Neural progenitor cell (in vitro differentiated cells): ENCODE data around the gene TWIST2. TPM values are rescaled to one million over a fixed set of nuclear protein-coding genes. Genes with fewer than 3 reads are reported as not detected.

Experiments
- DNase-seq: peaks from one replicate; pipeline ENCODE4 v3.0.0-alpha.2; 2016; ENCODE audit warnings: low spot score
- H2AFZ ChIP-seq: fragments of 200-600 bp; sonication (generic); replicated peaks from 2 replicates; pipeline ENCODE4 v1.6.1; 2016; ENCODE audit warnings: antibody characterized with exemption
- H3F3A ChIP-seq: fragments of 200-600 bp; sonication (generic); 2 replicates; pipeline ENCODE4 v1.6.1; 2016; ENCODE audit warnings: antibody characterized with exemption, low read depth
- H3K27ac ChIP-seq: fragments of 200-600 bp; sonication (generic); 2 replicates; pipeline ENCODE4 v1.5.1; 2016; ENCODE audit warnings: mild to moderate bottlenecking
- H3K27me3 ChIP-seq: fragments of 200-600 bp; sonication (generic); 2 replicates; pipeline ENCODE4 v1.6.1; 2016; ENCODE audit warnings: mild to moderate bottlenecking, moderate library complexity
- H3K36me3 ChIP-seq: fragments of 200-600 bp; sonication (generic); 2 replicates; pipeline ENCODE4 v1.5.1; 2016
- H3K4me1 ChIP-seq: fragments of 200-600 bp; sonication (generic); 2 replicates; pipeline ENCODE4 v1.6.1; 2016; ENCODE audit warnings: mixed run types
- H3K4me2 ChIP-seq: fragments of 200-600 bp; sonication (generic); 2 replicates; pipeline ENCODE4 v1.6.1; 2016
- H3K4me3 ChIP-seq: fragments of 200-600 bp; sonication (generic); 2 replicates; pipeline ENCODE4 v1.5.1; 2016
- H3K79me2 ChIP-seq: fragments of 200-600 bp; sonication (generic); 2 replicates; pipeline ENCODE4 v1.6.1; 2016; ENCODE audit warnings: low read depth
- H3K9ac ChIP-seq: fragments of 200-600 bp; sonication (generic); 2 replicates; pipeline ENCODE4 v1.6.1; 2016
- H3K9me3 ChIP-seq: fragments of 200-600 bp; sonication (generic); 2 replicates; pipeline ENCODE4 v1.5.1; 2016; ENCODE audit warnings: low read depth
- H4K20me1 ChIP-seq: fragments of 200-600 bp; sonication (generic); 2 replicates; pipeline ENCODE4 v1.6.1; 2016; ENCODE audit warnings: low read depth
- H3K27ac Mint-ChIP-seq: 3 replicates; pipeline ENCODE4 v1.8.0; 2021; ENCODE audit warnings: mixed read lengths
- H3K27me3 Mint-ChIP-seq: 2 replicates; pipeline ENCODE4 v1.8.0; 2022; ENCODE audit warnings: low read depth, mild to moderate bottlenecking, inconsistent platforms, moderate library complexity, mixed read lengths; ENCODE audit not compliant: insufficient read depth
- H3K36me3 Mint-ChIP-seq: 3 replicates; pipeline ENCODE4 v1.8.0; 2021; ENCODE audit warnings: mixed read lengths
- H3K4me1 Mint-ChIP-seq: 3 replicates; pipeline ENCODE4 v1.8.0; 2021; ENCODE audit warnings: mixed read lengths
- H3K4me3 Mint-ChIP-seq: 3 replicates; pipeline ENCODE4 v1.8.0; 2021; ENCODE audit warnings: mild to moderate bottlenecking, moderate library complexity, mixed read lengths
- H3K9me3 Mint-ChIP-seq: 3 replicates; pipeline ENCODE4 v1.8.0; 2020; ENCODE audit warnings: mixed read lengths
- EZH2 ChIP-seq: fragments of 200-600 bp; sonication (generic); IDR thresholded peaks from 2 replicates; pipeline ENCODE4 v1.6.1; 2017; ENCODE audit warnings: antibody characterized with exemption, mild to moderate bottlenecking, moderate library complexity
- EZH2phosphoT487 ChIP-seq: fragments of 200-600 bp; sonication (generic); IDR thresholded peaks from 2 replicates; pipeline ENCODE4 v1.6.1; 2017; ENCODE audit warnings: antibody characterized with exemption
- total RNA-seq: library from RNA; depleted of rRNA; stranded (reverse); fragments of >200 nt; gene quantifications from 2 replicates; pipeline ENCODE4 v1.2.3, GENCODE V29; 2015; ENCODE audit warnings: low replicate concordance
- TF ChIP-seq, protein P1 (sequence below): fragments of 200-600 bp; sonication (generic); IDR thresholded peaks from 2 replicates; pipeline ENCODE4 v1.5.1; 2017; ENCODE audit warnings: antibody characterized with exemption, mild to moderate bottlenecking

TWIST2 gene
- total RNA-seq, 1 donor from 2014 or later: 0.51 TPM

- Histone ChIP-seq H3K4me3 (no peak overlapping the region), H3K4me2 (no peak overlapping the region), H2AFZ (no peak overlapping the region), H3K27me3 (no peaks in the 10 kb centered on the region), H3K9ac (no peak overlapping the region), H3K79me2 (no peaks in the 10 kb centered on the region), H4K20me1 (no peaks in the 10 kb centered on the region), H3K27ac (no peak overlapping the region), H3K36me3 (no peaks in the 10 kb centered on the region), H3K9me3 (peaks cover 8% of the 10 kb centered on the region), H3F3A (no peaks in the 10 kb centered on the region), H3K4me1 (no peaks in the 10 kb centered on the region)
- TF ChIP-seq EZH2phosphoT487 (no peak), EZH2 (no peak)
- TF ChIP-seq, protein P1, sequence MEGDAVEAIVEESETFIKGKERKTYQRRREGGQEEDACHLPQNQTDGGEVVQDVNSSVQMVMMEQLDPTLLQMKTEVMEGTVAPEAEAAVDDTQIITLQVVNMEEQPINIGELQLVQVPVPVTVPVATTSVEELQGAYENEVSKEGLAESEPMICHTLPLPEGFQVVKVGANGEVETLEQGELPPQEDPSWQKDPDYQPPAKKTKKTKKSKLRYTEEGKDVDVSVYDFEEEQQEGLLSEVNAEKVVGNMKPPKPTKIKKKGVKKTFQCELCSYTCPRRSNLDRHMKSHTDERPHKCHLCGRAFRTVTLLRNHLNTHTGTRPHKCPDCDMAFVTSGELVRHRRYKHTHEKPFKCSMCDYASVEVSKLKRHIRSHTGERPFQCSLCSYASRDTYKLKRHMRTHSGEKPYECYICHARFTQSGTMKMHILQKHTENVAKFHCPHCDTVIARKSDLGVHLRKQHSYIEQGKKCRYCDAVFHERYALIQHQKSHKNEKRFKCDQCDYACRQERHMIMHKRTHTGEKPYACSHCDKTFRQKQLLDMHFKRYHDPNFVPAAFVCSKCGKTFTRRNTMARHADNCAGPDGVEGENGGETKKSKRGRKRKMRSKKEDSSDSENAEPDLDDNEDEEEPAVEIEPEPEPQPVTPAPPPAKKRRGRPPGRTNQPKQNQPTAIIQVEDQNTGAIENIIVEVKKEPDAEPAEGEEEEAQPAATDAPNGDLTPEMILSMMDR: no peak
- H3K27ac Mint-ChIP-seq: no peak overlapping the region
- no peak for DNase-seq
- H3K4me1 Mint-ChIP-seq: no peaks in the 10 kb centered on the region
- H3K9me3 Mint-ChIP-seq: peaks cover 30% of the 10 kb centered on the region
- no peaks in the 10 kb centered on the region for H3K36me3 Mint-ChIP-seq
- peaks cover 10% of the 10 kb centered on the region for H3K27me3 Mint-ChIP-seq
- H3K4me3 Mint-ChIP-seq: no peak overlapping the region
Observed at GRCh38 chr2:238811293-238811692, 36.6 kb upstream of the TWIST2 start.

DNA sequence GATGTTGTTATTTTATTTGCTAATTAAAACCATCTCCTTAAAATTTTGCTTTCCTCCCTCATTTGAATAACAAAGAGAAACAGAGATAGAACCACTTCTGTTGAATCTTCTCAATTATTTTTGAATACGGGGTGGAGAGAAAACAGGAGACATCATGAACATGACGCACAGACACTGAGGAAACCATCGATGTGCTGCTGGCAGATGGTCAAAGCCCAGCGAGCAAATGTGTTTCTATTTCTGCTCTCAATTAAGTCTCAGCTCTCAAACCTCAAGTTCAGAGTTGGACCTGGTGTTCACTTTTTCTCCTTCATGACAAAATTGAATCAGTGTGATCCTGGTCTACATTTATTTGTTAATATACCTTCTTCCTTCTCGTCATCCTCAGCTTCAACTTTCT, 36.1 kb upstream of the TWIST2 start:
- Mint-ChIP-seq H3K27ac (no peak overlapping the region), H3K9me3 (peaks cover 30% of the 10 kb centered on the region), H3K4me1 (peaks cover under 1% of the 10 kb centered on the region), H3K27me3 (peaks cover 10% of the 10 kb centered on the region), H3K4me3 (no peak overlapping the region), H3K36me3 (no peaks in the 10 kb centered on the region)
- H3K27me3 ChIP-seq: no peaks in the 10 kb centered on the region
- H4K20me1 ChIP-seq: no peaks in the 10 kb centered on the region
- H3K9ac ChIP-seq: no peak overlapping the region
- H3K79me2 ChIP-seq: no peaks in the 10 kb centered on the region
- TF ChIP-seq EZH2phosphoT487 (no peak), EZH2 (no peak)
- TF ChIP-seq, protein P1: no peak
- no peak overlapping the region for H3K4me3 ChIP-seq
- H3K9me3 ChIP-seq: peaks cover 8% of the 10 kb centered on the region
- no peaks in the 10 kb centered on the region for H3K4me1 ChIP-seq
- no peak overlapping the region for H3K4me2 ChIP-seq
- no peak overlapping the region for H3K27ac ChIP-seq
- H3F3A ChIP-seq: no peaks in the 10 kb centered on the region
- no peak for DNase-seq
- no peak overlapping the region for H2AFZ ChIP-seq
- H3K36me3 ChIP-seq: no peaks in the 10 kb centered on the region

- no peaks in the 10 kb centered on the region for H3K79me2 ChIP-seq
- Mint-ChIP-seq H3K4me3 (no peak overlapping the region), H3K27ac (no peak overlapping the region), H3K36me3 (no peaks in the 10 kb centered on the region), H3K4me1 (peaks cover 13% of the 10 kb centered on the region), H3K9me3 (peaks cover 19% of the 10 kb centered on the region), H3K27me3 (peaks cover 10% of the 10 kb centered on the region)
- H3K9ac ChIP-seq: no peak overlapping the region
- no peaks in the 10 kb centered on the region for H3K36me3 ChIP-seq
- H3K4me1 ChIP-seq: no peaks in the 10 kb centered on the region
- no peaks in the 10 kb centered on the region for H4K20me1 ChIP-seq
- peaks cover 8% of the 10 kb centered on the region for H3K9me3 ChIP-seq
- no peak overlapping the region for H3K4me3 ChIP-seq
- DNase-seq: no peak
- H3K4me2 ChIP-seq: no peak overlapping the region
- no peak overlapping the region for H2AFZ ChIP-seq
- H3F3A ChIP-seq: no peaks in the 10 kb centered on the region
- H3K27me3 ChIP-seq: no peaks in the 10 kb centered on the region
- TF ChIP-seq, protein P1: no peak
- TF ChIP-seq EZH2 (no peak), EZH2phosphoT487 (no peak)
- H3K27ac ChIP-seq: no peak overlapping the region
Observed at GRCh38 chr2:238813109-238813508, 34.8 kb upstream of the TWIST2 start.

DNA sequence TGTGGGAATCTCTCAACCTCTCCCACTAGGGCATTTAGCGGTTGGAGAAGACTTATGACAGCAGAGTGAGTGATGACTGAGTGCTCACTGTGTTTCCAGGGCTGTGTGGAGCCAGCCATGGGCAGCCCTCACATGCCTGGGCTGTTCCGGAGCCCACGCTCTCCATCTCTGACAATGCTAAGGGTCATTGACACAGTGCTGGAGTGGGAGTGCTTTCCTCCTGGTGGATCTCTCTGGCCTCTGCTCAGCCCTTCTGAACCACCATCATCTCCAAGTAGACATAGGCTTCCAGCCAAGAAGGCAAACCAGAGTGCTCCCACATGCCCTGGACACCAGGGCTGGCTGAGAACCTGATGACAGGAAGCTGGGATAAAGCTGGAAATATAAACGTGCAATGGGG, 33.1 kb upstream of the TWIST2 start:
- Histone ChIP-seq H3K4me1 (no peaks in the 10 kb centered on the region), H3K79me2 (no peaks in the 10 kb centered on the region), H3K27ac (no peak overlapping the region), H3K9ac (no peak overlapping the region), H3K27me3 (no peaks in the 10 kb centered on the region), H4K20me1 (no peaks in the 10 kb centered on the region), H3K9me3 (no peaks in the 10 kb centered on the region), H3K4me2 (no peak overlapping the region), H3K4me3 (no peak overlapping the region), H2AFZ (no peak overlapping the region), H3K36me3 (no peaks in the 10 kb centered on the region), H3F3A (no peaks in the 10 kb centered on the region)
- peaks cover 8% of the 10 kb centered on the region for H3K9me3 Mint-ChIP-seq
- peaks cover 16% of the 10 kb centered on the region for H3K4me1 Mint-ChIP-seq
- H3K36me3 Mint-ChIP-seq: no peaks in the 10 kb centered on the region
- peaks cover 10% of the 10 kb centered on the region for H3K27me3 Mint-ChIP-seq
- no peak for DNase-seq
- no peak overlapping the region for H3K4me3 Mint-ChIP-seq
- no peak overlapping the region for H3K27ac Mint-ChIP-seq
- TF ChIP-seq EZH2: no peak
